Naive B cell (primary cell): Measurements from ENCODE around the gene DRAXIN. TPM values are rescaled to one million over a fixed set of nuclear protein-coding genes. Genes with fewer than 3 reads are reported as not detected.

Source experiments
- ATAC-seq, 2 donors: fragments of 150-1000 bp; cut with Tn5 transposase; 2 replicates each; pipeline ENCODE4 v1.10.0; 2021; ENCODE audit warnings: low read depth in 2 of 2, mild to moderate bottlenecking in 2 of 2, moderate library complexity in 2 of 2
- DNase-seq: peaks from one replicate; pipeline ENCODE4 v3.0.0; 2022
- H3K27ac Mint-ChIP-seq, 6 donors: one replicate each; pipeline ENCODE4 v1.8.0; 2020 to 2022; ENCODE audit warnings: mild to moderate bottlenecking in 6 of 6, mixed read lengths in 6 of 6, moderate library complexity in 5 of 6, inconsistent platforms in 2 of 6
- H3K27me3 Mint-ChIP-seq, 3 donors: one replicate each; pipeline ENCODE4 v1.8.0; 2021 to 2022; ENCODE audit warnings: mixed read lengths in 3 of 3, mild to moderate bottlenecking in 1 of 3
- H3K36me3 Mint-ChIP-seq, 2 donors: one replicate each; pipeline ENCODE4 v1.8.0; 2020 to 2022; ENCODE audit warnings: mixed read lengths in 2 of 2, inconsistent platforms in 1 of 2, mild to moderate bottlenecking in 1 of 2
- H3K4me1 Mint-ChIP-seq, 3 donors: one replicate each; pipeline ENCODE4 v1.8.0; 2020 to 2022; ENCODE audit warnings: mixed read lengths in 3 of 3, inconsistent platforms in 1 of 3, mild to moderate bottlenecking in 1 of 3, moderate library complexity in 1 of 3
- H3K4me3 Mint-ChIP-seq, 8 donors: one replicate each; pipeline ENCODE4 v1.8.0; 2020 to 2022; ENCODE audit warnings: mild to moderate bottlenecking in 8 of 8, mixed read lengths in 8 of 8, moderate library complexity in 8 of 8, inconsistent platforms in 2 of 8
- H3K9me3 Mint-ChIP-seq, 7 donors: one replicate each; pipeline ENCODE4 v1.8.0; 2020 to 2022; ENCODE audit warnings: mixed read lengths in 7 of 7, mild to moderate bottlenecking in 5 of 7, inconsistent platforms in 2 of 7, moderate library complexity in 1 of 7
- polyA plus RNA-seq, 6 donors: library from polyadenylated mRNA; unstranded; fragments of 300-500 nt; fragmentation: Illumina TruSeq; gene quantifications; one replicate each; pipeline ENCODE4 v1.2.3, GENCODE V29; 2021; ENCODE audit warnings: low read depth in 6 of 6

The DRAXIN gene
- polyA plus RNA-seq, 6 donors from 2014 or later, result 0.04 to 0.09 (median 0.09) TPM; not detected in 1

DNA sequence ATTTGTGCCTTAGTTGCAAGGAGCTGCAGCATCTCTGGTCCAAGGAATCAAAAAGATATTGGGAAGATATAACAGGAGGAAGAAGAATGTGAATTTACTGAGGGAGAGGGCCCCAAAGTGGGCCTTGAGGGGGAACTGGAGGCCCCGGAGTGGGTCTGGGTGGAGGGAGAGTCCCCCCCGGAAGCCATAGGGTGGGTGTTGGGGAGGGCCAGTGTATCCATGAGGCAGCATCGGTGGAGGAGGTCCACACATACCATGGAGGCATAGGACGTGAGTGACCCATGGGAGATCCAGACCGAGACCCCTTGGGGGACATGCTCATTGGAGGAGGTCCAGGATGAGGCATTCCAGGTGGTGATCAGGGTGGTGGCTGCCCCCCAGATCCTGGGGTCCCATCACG, 69.8 kb downstream of the DRAXIN start:
- Mint-ChIP-seq H3K4me3 (peak overlapping the region in 3 of 8 donors; percentile 2 to 46 (median 16)), H3K27me3 (peaks cover 8 to 57% (median 45%) of the 10 kb centered on the region in 3 donors), H3K9me3 (peaks cover 0 to 2% (median 0%) of the 10 kb centered on the region in 7 donors), H3K4me1 (peaks cover 8% of the 10 kb centered on the region in 3 donors), H3K36me3 (peaks cover 0 to 8% of the 10 kb centered on the region in 2 donors), H3K27ac (no peak overlapping the region)
- ATAC-seq, result no peak
- DNase-seq, result no peak

DNA sequence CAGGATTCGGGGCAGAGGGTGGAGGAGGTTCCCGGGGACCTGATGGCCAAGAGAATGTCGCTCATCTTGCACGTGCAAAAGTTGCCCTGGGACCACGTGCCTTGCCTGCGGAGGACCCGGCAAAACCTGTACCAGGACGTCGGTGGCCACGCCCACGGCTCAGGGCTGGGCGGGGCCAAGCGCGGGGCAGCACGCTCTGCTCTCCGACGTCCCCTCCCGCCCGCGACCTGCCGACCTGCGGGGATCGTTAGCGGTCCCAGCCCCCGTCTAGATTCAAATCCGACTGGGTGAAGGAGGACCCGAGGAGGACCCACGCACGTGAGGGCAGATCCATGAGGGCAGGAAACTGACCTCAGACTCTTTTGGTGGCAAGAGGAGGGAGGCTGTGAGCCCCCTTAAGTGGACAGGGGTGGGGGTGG, 70.5 kb downstream of the DRAXIN start, which contains the start of gene C1orf167:
TSS of gene C1orf167 (plus strand) at position 206 of the 419 bp plus-strand sequence. CDS start 2,208 bp downstream, outside the sequence.
- DNase-seq (no peak), ATAC-seq (peak in 1 of 2 donors; percentile 52)
- Mint-ChIP-seq H3K9me3 (peaks cover 0 to 2% (median 0%) of the 10 kb centered on the region in 7 donors), H3K27ac (peak within 1 kb of the TSS in 2 of 6 donors; percentile 38 to 58), H3K4me3 (peak within 1 kb of the TSS in 6 of 8 donors; percentile 26 to 86 (median 46)), H3K36me3 (peaks cover 0 to 8% of the 10 kb centered on the region in 2 donors), H3K4me1 (peaks cover 8% of the 10 kb centered on the region in 3 donors), H3K27me3 (peaks cover 6 to 50% (median 44%) of the 10 kb centered on the region in 3 donors)

DNA sequence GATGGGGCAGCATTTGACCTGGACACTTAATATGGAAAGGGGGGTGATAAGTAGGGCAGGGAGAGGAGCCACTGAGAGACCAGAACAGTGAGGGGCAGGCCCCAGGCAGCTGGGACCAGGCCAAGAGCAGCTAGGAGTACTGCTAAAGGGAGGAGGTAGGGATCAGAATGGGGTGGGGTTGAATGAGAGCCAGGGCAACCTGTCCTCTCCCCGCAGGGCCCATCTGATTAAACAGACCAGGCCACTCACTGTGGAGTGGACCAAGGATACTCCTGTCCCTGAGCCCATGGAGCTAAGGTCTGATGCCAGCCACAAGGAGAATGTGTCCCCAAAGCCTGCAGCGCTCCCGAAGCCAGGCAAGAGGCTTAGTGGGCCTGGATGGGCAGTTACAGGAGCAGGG, 72.6 kb downstream of the DRAXIN start:
- H3K27ac Mint-ChIP-seq, result no peak overlapping the region
- no peak for ATAC-seq
- peaks cover 0 to 8% of the 10 kb centered on the region in 2 donors for H3K36me3 Mint-ChIP-seq
- H3K27me3 Mint-ChIP-seq, result peaks cover 4 to 49% (median 41%) of the 10 kb centered on the region in 3 donors
- peaks cover 0 to 2% (median 0%) of the 10 kb centered on the region in 7 donors for H3K9me3 Mint-ChIP-seq
- H3K4me1 Mint-ChIP-seq, result peaks cover 8% of the 10 kb centered on the region in 3 donors
- DNase-seq, result no peak
- H3K4me3 Mint-ChIP-seq, result no peak overlapping the region

DNA sequence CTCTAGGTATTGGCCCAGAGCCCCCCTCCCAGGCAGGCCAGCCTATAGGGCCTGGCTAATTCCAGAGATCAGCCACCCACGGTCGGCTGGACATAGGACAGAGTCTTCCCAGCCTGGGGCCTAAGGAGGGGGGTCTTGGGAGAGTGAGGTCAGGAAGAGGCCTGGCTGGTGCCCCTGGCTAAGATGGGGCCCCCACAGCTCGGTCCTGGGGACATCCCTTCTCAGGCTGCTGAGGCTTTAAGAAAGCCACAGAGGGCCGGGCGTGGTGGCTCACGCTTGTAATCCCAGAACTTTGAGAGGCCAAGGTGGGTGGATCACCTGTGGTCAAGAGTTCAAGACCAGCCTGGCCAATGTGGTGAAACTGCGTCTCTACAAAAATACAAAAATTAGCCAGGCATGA, 73.0 kb downstream of the DRAXIN start:
- H3K9me3 Mint-ChIP-seq, result peaks cover 0 to 2% (median 0%) of the 10 kb centered on the region in 7 donors
- peaks cover 4 to 49% (median 41%) of the 10 kb centered on the region in 3 donors for H3K27me3 Mint-ChIP-seq
- H3K4me1 Mint-ChIP-seq, result peaks cover 8% of the 10 kb centered on the region in 3 donors
- H3K4me3 Mint-ChIP-seq, result no peak overlapping the region
- H3K27ac Mint-ChIP-seq, result no peak overlapping the region
- DNase-seq (no peak), ATAC-seq (no peak)
- H3K36me3 Mint-ChIP-seq, result peaks cover 0 to 8% of the 10 kb centered on the region in 2 donors

DNA sequence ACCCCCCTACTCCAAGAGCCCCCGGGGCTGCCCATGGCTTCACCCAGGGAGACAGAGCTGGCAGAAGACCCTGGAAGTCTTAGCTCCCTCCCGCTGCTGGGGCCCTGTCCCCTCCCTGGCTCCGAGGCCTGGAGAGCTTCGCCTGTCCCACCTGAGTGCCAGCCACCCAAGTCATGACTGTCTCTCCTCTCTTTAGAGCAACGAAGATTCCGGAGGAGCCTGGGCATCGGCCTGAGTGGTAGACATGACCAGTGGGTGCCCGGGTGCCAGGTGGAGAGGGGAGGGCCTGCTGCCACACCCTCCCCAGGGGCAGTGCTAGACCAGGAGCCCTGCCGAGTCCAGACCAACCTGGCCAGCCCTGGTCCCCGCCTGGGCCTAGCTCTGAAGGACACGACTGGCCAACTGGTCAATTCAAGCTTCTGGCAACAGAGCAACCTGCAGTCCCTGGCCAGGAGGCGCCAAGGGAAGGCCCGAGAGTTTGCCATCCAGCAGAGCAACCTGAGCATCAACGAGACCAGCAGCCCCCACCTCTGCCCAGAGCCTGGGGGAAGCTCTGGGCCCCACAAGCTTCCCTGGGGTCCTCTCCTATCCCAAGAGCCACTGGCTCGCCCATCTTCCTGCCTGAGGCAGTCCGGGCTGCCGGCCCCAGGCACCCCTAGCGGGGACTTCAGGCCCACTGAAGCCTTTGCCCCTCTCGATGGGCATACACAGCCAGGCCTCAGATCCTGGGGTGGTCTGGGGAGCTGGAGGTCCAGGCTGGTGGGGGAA, 74.3 kb downstream of the DRAXIN start:
- H3K4me1 Mint-ChIP-seq, result peaks cover 8% of the 10 kb centered on the region in 3 donors
- peaks cover 0 to 7% of the 10 kb centered on the region in 2 donors for H3K36me3 Mint-ChIP-seq

DNA sequence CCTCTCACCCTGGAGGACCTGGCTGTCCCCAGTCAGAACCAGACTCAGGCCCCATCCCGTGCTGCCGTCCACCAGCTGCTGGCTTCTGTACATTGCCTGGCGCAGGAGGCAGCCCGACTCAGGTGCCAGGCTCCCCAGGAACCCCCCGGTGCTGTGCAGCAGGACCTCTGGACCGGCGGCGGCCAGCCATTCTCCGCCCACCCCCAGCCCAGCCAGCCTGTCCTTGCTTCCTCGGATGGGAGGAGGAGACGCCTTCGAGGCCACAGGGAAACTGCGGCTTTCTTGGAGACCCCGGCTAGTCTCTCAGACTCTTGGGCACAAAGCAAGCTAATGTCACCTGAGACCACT, 74.9 kb downstream of the DRAXIN start:
- no peak for ATAC-seq
- H3K27me3 Mint-ChIP-seq, result peaks cover 0 to 33% (median 28%) of the 10 kb centered on the region in 3 donors
- H3K36me3 Mint-ChIP-seq, result peaks cover 0 to 1% of the 10 kb centered on the region in 2 donors
- H3K4me1 Mint-ChIP-seq, result peaks cover 4 to 8% (median 8%) of the 10 kb centered on the region in 3 donors
- H3K9me3 Mint-ChIP-seq, result no peaks in the 10 kb centered on the region
- no peak overlapping the region for H3K4me3 Mint-ChIP-seq
- no peak for DNase-seq
- H3K27ac Mint-ChIP-seq, result no peak overlapping the region

More for the DNA sequence above, 74.3 kb downstream of the DRAXIN start:
- ATAC-seq, result no peak
- no peak for DNase-seq
- peaks cover 4 to 39% (median 34%) of the 10 kb centered on the region in 3 donors for H3K27me3 Mint-ChIP-seq
- H3K27ac Mint-ChIP-seq, result peak overlapping the region in 2 of 6 donors; percentile 12 to 22
- H3K9me3 Mint-ChIP-seq, result peaks cover 0 to 2% (median 0%) of the 10 kb centered on the region in 7 donors
- H3K4me3 Mint-ChIP-seq, result no peak overlapping the region

DNA sequence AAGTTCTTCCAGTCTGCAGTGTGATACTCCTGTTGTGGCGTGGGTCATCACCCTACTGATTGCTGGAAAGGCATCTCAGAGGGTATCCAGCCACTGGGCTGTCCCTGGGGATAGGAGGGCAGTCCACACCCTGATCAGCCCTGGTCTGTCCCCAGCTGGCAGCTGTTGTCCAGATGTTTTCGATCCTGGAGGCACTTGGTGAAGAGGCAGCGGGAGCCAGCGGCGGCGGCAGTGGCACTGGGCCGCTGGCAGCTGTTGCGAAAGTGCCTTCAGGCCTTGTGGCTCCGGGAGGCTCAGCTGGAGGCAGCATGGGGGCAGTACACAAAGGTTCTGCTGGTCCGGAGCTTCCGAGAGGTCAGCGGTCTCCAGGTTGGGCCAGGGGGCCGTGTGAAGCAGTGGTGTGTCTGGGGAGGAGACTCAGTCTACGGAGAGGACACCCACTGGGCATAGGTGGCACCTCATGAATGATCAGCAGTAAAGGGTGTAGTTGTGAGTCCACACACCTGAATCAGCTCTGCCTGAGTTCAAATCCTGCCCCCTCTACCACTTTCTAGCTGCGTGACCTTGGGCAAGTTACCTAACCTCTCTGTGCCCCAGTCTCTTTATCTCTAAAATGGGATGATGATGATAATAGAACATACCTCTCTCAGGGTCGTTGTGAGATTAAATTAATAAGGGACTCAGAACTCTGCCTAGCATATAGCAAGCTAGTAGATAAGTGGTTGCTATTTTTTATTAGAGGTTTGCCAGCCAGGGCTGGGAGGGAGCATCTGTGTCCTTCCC, 76.6 kb downstream of the DRAXIN start:
- DNase-seq (no peak), ATAC-seq (no peak)
- H3K4me3 Mint-ChIP-seq, result no peak overlapping the region
- peaks cover 0 to 16% (median 11%) of the 10 kb centered on the region in 3 donors for H3K27me3 Mint-ChIP-seq
- no peaks in the 10 kb centered on the region for H3K9me3 Mint-ChIP-seq
- no peaks in the 10 kb centered on the region for H3K36me3 Mint-ChIP-seq
- H3K27ac Mint-ChIP-seq, result no peak overlapping the region
- H3K4me1 Mint-ChIP-seq, result peaks cover 0 to 6% (median 0%) of the 10 kb centered on the region in 3 donors

DNA sequence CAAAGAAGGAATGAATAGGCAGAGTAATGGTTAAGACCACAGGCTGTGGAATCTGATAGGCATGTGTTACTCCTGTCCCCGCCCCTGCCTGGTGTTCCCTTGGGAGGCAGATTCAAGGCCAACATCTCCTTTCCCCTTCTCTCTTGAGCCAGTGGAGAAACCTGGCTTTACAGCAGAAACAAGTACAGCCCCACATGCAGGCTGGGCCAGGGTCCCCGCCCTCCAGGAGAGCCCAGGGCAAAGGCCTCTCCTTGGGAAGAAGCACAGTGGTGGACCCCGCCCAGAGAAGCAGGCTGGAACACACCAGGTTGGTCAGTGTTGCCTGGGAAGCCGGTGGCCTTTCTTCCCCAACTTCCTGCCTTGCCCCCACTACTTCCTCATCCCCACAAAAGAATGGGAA, 77.3 kb downstream of the DRAXIN start:
- no peak overlapping the region for H3K4me3 Mint-ChIP-seq
- no peak overlapping the region for H3K27ac Mint-ChIP-seq
- H3K36me3 Mint-ChIP-seq, result no peaks in the 10 kb centered on the region
- ATAC-seq (no peak), DNase-seq (no peak)
- H3K4me1 Mint-ChIP-seq, result peaks cover 0 to 6% (median 0%) of the 10 kb centered on the region in 3 donors
- peaks cover 0 to 9% (median 7%) of the 10 kb centered on the region in 3 donors for H3K27me3 Mint-ChIP-seq
- no peaks in the 10 kb centered on the region for H3K9me3 Mint-ChIP-seq

DNA sequence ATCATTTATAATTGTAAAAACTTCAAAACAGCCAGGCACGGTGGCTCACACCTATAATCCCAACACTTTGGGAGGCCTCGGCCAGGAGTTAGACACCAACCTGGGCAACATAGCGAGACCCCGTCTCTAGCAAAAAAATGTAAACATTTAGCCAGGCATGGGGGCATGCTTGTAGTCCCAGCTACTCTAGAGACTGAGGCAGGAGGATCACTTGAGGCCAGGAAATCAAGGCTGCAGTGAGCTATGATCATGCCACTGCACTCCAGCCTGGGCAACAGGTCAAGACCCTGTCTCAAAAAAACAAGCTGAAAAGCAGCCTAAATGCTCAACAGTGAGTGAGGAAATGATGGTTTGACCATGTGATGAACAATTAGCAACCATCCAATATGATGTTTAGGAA, 77.8 kb downstream of the DRAXIN start:
- no peak for DNase-seq
- H3K27me3 Mint-ChIP-seq, result peaks cover 0 to 8% (median 6%) of the 10 kb centered on the region in 3 donors
- no peak overlapping the region for H3K4me3 Mint-ChIP-seq

DNA sequence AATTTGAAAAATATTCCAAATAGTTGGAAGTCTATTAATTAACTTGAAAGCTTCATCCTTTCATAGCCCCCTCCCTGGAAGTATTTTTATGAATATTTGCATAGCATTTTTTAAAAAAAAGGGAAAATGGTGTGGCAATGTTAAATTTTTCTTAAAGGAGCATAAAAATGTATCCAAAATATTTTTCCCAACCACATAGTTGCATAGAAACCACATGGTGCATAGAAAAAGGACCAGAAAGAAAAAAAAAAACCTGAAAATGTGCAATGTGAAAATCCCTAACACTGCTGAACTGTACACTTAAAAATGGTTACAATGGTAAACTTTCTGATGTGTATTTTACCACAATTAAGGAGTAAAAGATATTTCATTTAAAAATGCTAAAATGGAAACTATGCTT, 78.5 kb downstream of the DRAXIN start:
- no peaks in the 10 kb centered on the region for H3K36me3 Mint-ChIP-seq
- ATAC-seq (no peak), DNase-seq (no peak)
- H3K27ac Mint-ChIP-seq, result no peak overlapping the region
- H3K4me3 Mint-ChIP-seq, result no peak overlapping the region
- peaks cover 0 to 6% (median 0%) of the 10 kb centered on the region in 3 donors for H3K4me1 Mint-ChIP-seq
- no peaks in the 10 kb centered on the region for H3K9me3 Mint-ChIP-seq
- H3K27me3 Mint-ChIP-seq, result peaks cover 0 to 12% (median 6%) of the 10 kb centered on the region in 3 donors

More for the DNA sequence above, 77.8 kb downstream of the DRAXIN start:
- Mint-ChIP-seq H3K9me3 (no peaks in the 10 kb centered on the region), H3K36me3 (no peaks in the 10 kb centered on the region), H3K27ac (no peak overlapping the region), H3K4me1 (peaks cover 0 to 6% (median 0%) of the 10 kb centered on the region in 3 donors)
- no peak for ATAC-seq

DNA sequence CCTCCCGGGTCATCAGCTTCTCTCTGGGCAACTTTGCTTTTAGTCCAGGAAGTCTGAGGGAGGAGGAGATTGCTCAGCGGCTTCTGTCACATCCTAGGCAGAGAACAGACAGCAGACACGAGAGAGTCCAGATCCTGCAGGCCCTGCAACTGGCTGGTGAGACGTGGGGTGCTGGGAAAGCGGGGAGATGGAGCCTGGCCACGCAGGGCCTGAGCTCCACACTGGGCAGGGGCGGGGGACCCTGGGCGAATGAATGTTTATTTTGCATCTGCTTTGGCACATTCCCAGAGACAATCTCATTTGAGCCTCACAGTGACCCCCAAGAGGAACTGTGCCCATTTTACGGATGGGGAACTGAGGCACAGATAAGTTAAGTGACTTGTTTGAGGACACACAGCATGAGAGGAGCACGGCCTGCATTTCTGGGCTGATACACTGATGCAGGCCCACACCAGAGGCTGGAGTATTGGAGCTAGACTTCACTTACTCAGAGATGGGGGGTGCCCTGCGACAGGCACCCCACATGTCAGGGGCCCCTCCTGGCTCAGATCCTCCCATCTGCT, 80.1 kb downstream of the DRAXIN start:
- Mint-ChIP-seq H3K36me3 (no peaks in the 10 kb centered on the region), H3K27me3 (peaks cover 0 to 6% (median 0%) of the 10 kb centered on the region in 3 donors), H3K27ac (no peak overlapping the region), H3K9me3 (no peaks in the 10 kb centered on the region), H3K4me3 (no peak overlapping the region), H3K4me1 (peaks cover 0 to 6% (median 0%) of the 10 kb centered on the region in 3 donors)
- DNase-seq, result no peak
- no peak for ATAC-seq

DNA sequence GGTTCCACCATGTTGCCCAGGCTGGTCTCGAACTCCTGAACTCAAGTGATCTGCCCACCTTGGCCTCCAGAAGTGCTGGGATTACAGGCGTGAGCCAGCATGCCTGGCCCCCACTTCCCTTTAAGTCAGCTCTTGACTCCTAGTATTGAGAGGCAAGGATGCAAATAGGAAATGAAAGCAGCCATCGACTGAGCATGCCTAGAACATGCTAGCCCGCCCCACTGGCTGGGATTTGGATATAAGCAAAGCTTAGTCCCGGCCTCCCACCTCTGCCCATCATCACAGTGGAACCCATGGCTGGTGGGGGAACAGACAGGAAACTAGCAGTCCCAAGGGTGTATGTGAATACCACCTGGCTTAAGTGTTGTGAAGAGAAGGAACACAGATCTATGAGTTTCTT, 80.9 kb downstream of the DRAXIN start:
- H3K9me3 Mint-ChIP-seq, result no peaks in the 10 kb centered on the region
- peaks cover 0 to 6% (median 0%) of the 10 kb centered on the region in 3 donors for H3K27me3 Mint-ChIP-seq
- no peak for DNase-seq
- H3K27ac Mint-ChIP-seq, result peak overlapping the region in 1 of 6 donors; percentile 26
- no peak for ATAC-seq
- H3K36me3 Mint-ChIP-seq, result no peaks in the 10 kb centered on the region
- peaks cover 0 to 6% (median 0%) of the 10 kb centered on the region in 3 donors for H3K4me1 Mint-ChIP-seq
- H3K4me3 Mint-ChIP-seq, result no peak overlapping the region

DNA sequence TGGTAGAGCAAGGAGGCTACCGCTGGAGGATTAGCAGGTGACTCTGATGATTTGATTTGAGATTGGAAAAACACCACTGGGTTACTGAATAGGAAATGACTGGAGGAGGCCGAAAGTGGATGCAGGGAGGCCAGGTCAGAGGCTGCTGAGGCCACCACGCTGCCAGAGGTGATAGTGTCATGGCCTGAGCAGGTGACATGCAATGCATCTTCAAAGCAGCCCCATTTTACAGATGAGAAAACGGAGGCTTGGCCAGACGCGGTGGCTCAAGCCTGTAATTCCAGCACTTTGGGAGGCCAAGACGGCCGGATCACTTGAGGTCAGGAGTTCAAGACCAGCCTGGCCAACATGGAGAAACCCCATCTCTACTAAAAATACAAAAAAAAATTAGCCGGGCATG, 83.2 kb downstream of the DRAXIN start:
- peaks cover 0 to 13% (median 0%) of the 10 kb centered on the region in 3 donors for H3K27me3 Mint-ChIP-seq
- no peak overlapping the region for H3K27ac Mint-ChIP-seq
- H3K4me3 Mint-ChIP-seq, result peak overlapping the region in 1 of 8 donors; percentile 47
- ATAC-seq (no peak), DNase-seq (no peak)
- no peaks in the 10 kb centered on the region for H3K36me3 Mint-ChIP-seq
- H3K9me3 Mint-ChIP-seq, result no peaks in the 10 kb centered on the region
- peaks cover 0 to 6% (median 0%) of the 10 kb centered on the region in 3 donors for H3K4me1 Mint-ChIP-seq
